ENCODE results near the gene ANO4.

DNA sequence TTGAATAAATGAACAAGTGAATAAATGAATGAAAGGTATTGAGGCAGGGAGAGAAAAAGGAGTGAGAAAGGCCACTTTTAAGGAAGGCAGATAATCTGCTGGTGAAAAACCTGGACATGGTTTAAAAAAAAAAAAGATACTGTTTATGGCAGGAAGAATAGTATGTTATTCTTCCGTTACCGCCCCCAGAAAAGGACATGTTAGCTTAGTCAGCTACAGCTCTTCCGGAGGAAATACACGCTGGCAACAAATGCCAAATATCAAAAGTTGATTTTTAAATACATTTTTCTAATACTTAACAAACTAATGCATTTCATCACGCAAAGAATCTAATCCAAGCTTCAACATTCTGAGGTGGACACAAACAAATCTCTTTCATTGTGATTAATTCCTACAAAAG, 372.3 kb downstream of the ANO4 start:
- TF ChIP-seq, protein P1, sequence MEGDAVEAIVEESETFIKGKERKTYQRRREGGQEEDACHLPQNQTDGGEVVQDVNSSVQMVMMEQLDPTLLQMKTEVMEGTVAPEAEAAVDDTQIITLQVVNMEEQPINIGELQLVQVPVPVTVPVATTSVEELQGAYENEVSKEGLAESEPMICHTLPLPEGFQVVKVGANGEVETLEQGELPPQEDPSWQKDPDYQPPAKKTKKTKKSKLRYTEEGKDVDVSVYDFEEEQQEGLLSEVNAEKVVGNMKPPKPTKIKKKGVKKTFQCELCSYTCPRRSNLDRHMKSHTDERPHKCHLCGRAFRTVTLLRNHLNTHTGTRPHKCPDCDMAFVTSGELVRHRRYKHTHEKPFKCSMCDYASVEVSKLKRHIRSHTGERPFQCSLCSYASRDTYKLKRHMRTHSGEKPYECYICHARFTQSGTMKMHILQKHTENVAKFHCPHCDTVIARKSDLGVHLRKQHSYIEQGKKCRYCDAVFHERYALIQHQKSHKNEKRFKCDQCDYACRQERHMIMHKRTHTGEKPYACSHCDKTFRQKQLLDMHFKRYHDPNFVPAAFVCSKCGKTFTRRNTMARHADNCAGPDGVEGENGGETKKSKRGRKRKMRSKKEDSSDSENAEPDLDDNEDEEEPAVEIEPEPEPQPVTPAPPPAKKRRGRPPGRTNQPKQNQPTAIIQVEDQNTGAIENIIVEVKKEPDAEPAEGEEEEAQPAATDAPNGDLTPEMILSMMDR (IDR thresholded peaks at IDR 0.05; ENCODE audit: insufficient read depth, low read length): no peak
- TF ChIP-seq POLR2AphosphoS5 (IDR thresholded peaks at IDR 0.05; ENCODE audit: low read depth) (no peak), SPI1 (IDR thresholded peaks at IDR 0.05; ENCODE audit: borderline replicate concordance, low read depth) (no peak), GABPA (IDR thresholded peaks at IDR 0.05; ENCODE audit: low read depth) (no peak)
- TF ChIP-seq, protein P2, sequence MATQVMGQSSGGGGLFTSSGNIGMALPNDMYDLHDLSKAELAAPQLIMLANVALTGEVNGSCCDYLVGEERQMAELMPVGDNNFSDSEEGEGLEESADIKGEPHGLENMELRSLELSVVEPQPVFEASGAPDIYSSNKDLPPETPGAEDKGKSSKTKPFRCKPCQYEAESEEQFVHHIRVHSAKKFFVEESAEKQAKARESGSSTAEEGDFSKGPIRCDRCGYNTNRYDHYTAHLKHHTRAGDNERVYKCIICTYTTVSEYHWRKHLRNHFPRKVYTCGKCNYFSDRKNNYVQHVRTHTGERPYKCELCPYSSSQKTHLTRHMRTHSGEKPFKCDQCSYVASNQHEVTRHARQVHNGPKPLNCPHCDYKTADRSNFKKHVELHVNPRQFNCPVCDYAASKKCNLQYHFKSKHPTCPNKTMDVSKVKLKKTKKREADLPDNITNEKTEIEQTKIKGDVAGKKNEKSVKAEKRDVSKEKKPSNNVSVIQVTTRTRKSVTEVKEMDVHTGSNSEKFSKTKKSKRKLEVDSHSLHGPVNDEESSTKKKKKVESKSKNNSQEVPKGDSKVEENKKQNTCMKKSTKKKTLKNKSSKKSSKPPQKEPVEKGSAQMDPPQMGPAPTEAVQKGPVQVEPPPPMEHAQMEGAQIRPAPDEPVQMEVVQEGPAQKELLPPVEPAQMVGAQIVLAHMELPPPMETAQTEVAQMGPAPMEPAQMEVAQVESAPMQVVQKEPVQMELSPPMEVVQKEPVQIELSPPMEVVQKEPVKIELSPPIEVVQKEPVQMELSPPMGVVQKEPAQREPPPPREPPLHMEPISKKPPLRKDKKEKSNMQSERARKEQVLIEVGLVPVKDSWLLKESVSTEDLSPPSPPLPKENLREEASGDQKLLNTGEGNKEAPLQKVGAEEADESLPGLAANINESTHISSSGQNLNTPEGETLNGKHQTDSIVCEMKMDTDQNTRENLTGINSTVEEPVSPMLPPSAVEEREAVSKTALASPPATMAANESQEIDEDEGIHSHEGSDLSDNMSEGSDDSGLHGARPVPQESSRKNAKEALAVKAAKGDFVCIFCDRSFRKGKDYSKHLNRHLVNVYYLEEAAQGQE (IDR thresholded peaks at IDR 0.05; ENCODE audit: insufficient replicate concordance, low read depth): no peak

Data from HL-60 (cell line).